Astrocyte (in vitro differentiated cells and primary cell): ENCODE data around the gene UBXN2A. TPM values are rescaled to one million over a fixed set of nuclear protein-coding genes. Genes with fewer than 3 reads are reported as not detected.

Source experiments
- DNase-seq: peaks from one replicate; pipeline ENCODE4 v3.0.0-alpha.2; 2010; ENCODE audit warnings: low read depth
- FAIRE-seq: peaks from 2 replicates; lab custom pipeline; 2011; peaks lifted over from hg19 to GRCh38; lab: Jason Lieb, UNC
- H2AFZ ChIP-seq: 2 replicates; pipeline ENCODE4 v1.6.0; 2012; ENCODE audit warnings: low read depth, low read length, inconsistent platforms
- H3K27ac ChIP-seq: 2 replicates; pipeline ENCODE4 v1.5.1; 2011; ENCODE audit warnings: low read depth, low read length, inconsistent platforms
- H3K27me3 ChIP-seq: 2 replicates; pipeline ENCODE4 v1.6.0; 2011; ENCODE audit warnings: low read length, inconsistent platforms; ENCODE audit not compliant: insufficient read depth
- H3K36me3 ChIP-seq: 2 replicates; pipeline ENCODE4 v1.5.1; 2011; ENCODE audit warnings: low read length, inconsistent platforms; ENCODE audit not compliant: insufficient read depth
- H3K4me1 ChIP-seq: 2 replicates; pipeline ENCODE4 v1.5.1; 2011; ENCODE audit warnings: low read length, inconsistent platforms; ENCODE audit not compliant: insufficient read depth
- H3K4me2 ChIP-seq: 2 replicates; pipeline ENCODE4 v1.6.0; 2012; ENCODE audit warnings: low read length, inconsistent platforms
- H3K4me3 ChIP-seq: 2 replicates; pipeline ENCODE4 v1.5.1; 2011; ENCODE audit warnings: low read depth, mild to moderate bottlenecking, low read length, inconsistent platforms; ENCODE audit not compliant: insufficient read depth
- H3K79me2 ChIP-seq: 2 replicates; pipeline ENCODE4 v1.6.0; 2012; ENCODE audit warnings: mild to moderate bottlenecking, low read length, inconsistent platforms; ENCODE audit not compliant: insufficient read depth
- H3K9ac ChIP-seq: 2 replicates; pipeline ENCODE4 v1.6.0; 2012; ENCODE audit warnings: mild to moderate bottlenecking, low read length, inconsistent platforms
- H3K9me3 ChIP-seq: 2 replicates; pipeline ENCODE4 v1.5.1; 2012; ENCODE audit warnings: low read depth, mild to moderate bottlenecking, low read length, inconsistent platforms; ENCODE audit not compliant: insufficient read depth
- H4K20me1 ChIP-seq: 2 replicates; pipeline ENCODE4 v1.6.0; 2012; ENCODE audit warnings: low read length, inconsistent platforms; ENCODE audit not compliant: insufficient read depth
- H3K27ac Mint-ChIP-seq: one replicate; pipeline ENCODE4 v1.8.0; 2021; ENCODE audit warnings: mild to moderate bottlenecking, mixed read lengths; ENCODE audit not compliant: unreplicated experiment
- H3K27me3 Mint-ChIP-seq: one replicate; pipeline ENCODE4 v1.8.0; 2021; ENCODE audit warnings: low read depth, mixed read lengths; ENCODE audit not compliant: unreplicated experiment
- H3K36me3 Mint-ChIP-seq: one replicate; pipeline ENCODE4 v1.8.0; 2021; ENCODE audit warnings: low read depth, mixed read lengths; ENCODE audit not compliant: unreplicated experiment
- H3K4me1 Mint-ChIP-seq: one replicate; pipeline ENCODE4 v1.8.0; 2021; ENCODE audit warnings: low read depth, mixed read lengths; ENCODE audit not compliant: unreplicated experiment
- H3K4me3 Mint-ChIP-seq: one replicate; pipeline ENCODE4 v1.8.0; 2021; ENCODE audit warnings: mild to moderate bottlenecking, moderate library complexity, mixed read lengths; ENCODE audit not compliant: unreplicated experiment
- H3K9me3 Mint-ChIP-seq: one replicate; pipeline ENCODE4 v1.8.0; 2021; ENCODE audit warnings: mild to moderate bottlenecking, mixed read lengths; ENCODE audit not compliant: unreplicated experiment
- EZH2 ChIP-seq: IDR thresholded peaks from 2 replicates; pipeline ENCODE4 v1.6.1; 2012; ENCODE audit warnings: mild to moderate bottlenecking, low read length, inconsistent platforms; ENCODE audit not compliant: insufficient read depth
- total RNA-seq: library from RNA; stranded (reverse); gene quantifications from 2 replicates; pipeline ENCODE4 v1.2.1, GENCODE V29; 2021
- TF ChIP-seq, protein P1 (sequence below): IDR thresholded peaks from 2 replicates; pipeline ENCODE4 v1.5.1; 2011; ENCODE audit warnings: low read depth, mild to moderate bottlenecking, inconsistent platforms, low read length, moderate library complexity; ENCODE audit not compliant: insufficient read depth

The UBXN2A gene
- total RNA-seq, 1 donor from 2014 or later: 22.2 TPM

DNA sequence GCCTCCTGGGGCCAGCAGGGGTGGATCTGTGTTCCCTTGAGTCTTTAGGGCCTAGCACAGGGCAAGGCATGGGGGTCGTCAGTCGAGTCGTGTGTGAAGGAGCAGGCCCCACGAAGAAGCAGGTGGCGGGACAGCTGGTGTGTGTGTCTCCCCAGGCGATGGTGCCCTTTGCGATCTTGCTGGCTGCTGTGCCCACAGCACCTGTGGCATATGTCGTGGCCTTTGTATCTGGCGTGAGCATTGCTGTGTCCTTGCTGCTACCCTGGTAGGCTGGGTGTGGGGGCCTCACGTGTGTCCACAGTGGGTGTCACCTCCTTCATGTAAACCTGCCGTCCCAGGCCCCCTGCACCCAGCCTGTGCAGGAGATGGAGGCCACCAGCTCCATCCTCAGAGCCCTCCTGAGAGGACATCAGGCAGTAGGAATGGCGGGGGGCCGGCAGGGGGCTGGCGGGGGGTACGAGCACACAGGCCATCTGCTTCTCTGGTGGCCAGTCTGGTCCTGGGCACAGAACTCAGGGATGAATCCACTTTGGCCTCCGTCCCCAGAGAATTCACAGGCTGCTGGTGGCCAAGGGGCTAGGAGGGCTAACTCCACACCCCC, 82.8 kb downstream of the UBXN2A start:
- Mint-ChIP-seq H3K4me3 (no peak overlapping the region), H3K4me1 (peaks cover 4% of the 10 kb centered on the region), H3K27me3 (no peaks in the 10 kb centered on the region), H3K27ac (no peak overlapping the region), H3K36me3 (peaks cover 10% of the 10 kb centered on the region), H3K9me3 (no peaks in the 10 kb centered on the region)
- Histone ChIP-seq H3K9me3 (no peaks in the 10 kb centered on the region), H3K9ac (no peak overlapping the region), H3K79me2 (no peaks in the 10 kb centered on the region), H3K36me3 (peaks cover 2% of the 10 kb centered on the region), H2AFZ (no peak overlapping the region), H3K4me1 (no peaks in the 10 kb centered on the region), H3K27me3 (no peaks in the 10 kb centered on the region), H3K27ac (no peak overlapping the region), H3K4me2 (no peak overlapping the region), H3K4me3 (no peak overlapping the region), H4K20me1 (no peaks in the 10 kb centered on the region)
- FAIRE-seq: no peak
- no peak for TF ChIP-seq EZH2
- TF ChIP-seq, protein P1, sequence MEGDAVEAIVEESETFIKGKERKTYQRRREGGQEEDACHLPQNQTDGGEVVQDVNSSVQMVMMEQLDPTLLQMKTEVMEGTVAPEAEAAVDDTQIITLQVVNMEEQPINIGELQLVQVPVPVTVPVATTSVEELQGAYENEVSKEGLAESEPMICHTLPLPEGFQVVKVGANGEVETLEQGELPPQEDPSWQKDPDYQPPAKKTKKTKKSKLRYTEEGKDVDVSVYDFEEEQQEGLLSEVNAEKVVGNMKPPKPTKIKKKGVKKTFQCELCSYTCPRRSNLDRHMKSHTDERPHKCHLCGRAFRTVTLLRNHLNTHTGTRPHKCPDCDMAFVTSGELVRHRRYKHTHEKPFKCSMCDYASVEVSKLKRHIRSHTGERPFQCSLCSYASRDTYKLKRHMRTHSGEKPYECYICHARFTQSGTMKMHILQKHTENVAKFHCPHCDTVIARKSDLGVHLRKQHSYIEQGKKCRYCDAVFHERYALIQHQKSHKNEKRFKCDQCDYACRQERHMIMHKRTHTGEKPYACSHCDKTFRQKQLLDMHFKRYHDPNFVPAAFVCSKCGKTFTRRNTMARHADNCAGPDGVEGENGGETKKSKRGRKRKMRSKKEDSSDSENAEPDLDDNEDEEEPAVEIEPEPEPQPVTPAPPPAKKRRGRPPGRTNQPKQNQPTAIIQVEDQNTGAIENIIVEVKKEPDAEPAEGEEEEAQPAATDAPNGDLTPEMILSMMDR: no peak
- no peak for DNase-seq

DNA sequence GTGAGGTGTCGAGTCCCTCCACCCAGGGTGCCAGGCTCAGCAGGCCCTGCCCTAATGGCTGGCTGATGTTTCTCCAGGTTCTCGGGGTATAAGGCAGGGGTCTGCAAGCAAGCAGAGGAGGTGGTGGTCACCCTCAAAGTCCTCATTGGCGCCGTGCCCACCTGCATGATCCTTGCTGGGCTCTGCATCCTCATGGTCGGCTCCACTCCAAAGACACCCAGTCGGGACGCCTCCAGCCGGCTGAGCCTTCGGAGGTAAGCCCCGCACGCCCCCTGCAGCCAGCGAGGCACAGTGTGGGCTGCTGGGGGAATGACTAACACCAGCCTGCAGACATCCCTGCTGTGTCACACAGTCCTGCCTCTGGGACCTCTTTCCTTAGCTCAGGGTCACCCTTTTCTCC, 83.8 kb downstream of the UBXN2A start:
- Histone ChIP-seq H3K9ac (no peak overlapping the region), H3K27me3 (no peaks in the 10 kb centered on the region), H3K79me2 (no peaks in the 10 kb centered on the region), H4K20me1 (no peaks in the 10 kb centered on the region), H3K27ac (no peak overlapping the region), H3K4me2 (no peak overlapping the region), H3K4me3 (no peak overlapping the region), H3K36me3 (peaks cover 5% of the 10 kb centered on the region), H3K4me1 (no peaks in the 10 kb centered on the region), H3K9me3 (no peaks in the 10 kb centered on the region), H2AFZ (no peak overlapping the region)
- Mint-ChIP-seq H3K9me3 (no peaks in the 10 kb centered on the region), H3K27me3 (no peaks in the 10 kb centered on the region), H3K4me3 (no peak overlapping the region), H3K36me3 (peaks cover 10% of the 10 kb centered on the region), H3K4me1 (peaks cover 4% of the 10 kb centered on the region), H3K27ac (no peak overlapping the region)
- TF ChIP-seq, protein P1: no peak
- no peak for TF ChIP-seq EZH2
- DNase-seq: peak; percentile 9
- FAIRE-seq: no peak

DNA sequence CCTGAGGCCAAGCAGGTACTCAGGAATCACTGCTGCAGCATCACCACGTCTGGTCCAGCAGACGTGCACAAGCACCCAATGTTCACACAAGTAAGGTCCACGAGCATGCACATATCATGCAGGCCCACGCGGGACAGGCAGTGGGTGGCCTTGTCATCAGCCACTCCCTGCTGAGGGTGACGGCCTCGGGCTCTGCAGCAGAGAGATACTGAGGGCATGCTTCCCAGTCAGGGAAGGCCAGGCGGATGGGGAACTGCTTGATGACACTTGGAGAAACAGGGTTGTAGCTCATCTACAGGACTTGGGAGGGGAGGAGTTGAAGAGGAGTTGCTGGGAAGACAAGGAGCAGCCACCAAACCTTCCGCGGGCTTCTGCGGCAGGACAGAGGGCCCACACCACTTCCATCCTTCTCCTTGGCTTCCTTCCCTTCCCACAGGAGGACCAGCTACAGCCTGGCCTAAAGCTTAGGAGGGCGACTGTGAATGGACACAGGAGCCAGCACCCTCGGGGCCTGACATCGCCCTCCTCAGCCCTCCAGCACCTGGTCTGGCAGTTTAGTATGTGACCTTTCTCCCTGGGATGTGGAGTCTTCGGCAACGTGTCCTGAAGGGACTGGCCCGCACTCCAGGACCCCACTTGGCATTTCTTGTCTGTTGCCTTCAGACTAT, 84.9 kb downstream of the UBXN2A start:
- no peaks in the 10 kb centered on the region for H3K9me3 ChIP-seq
- peaks cover 16% of the 10 kb centered on the region for H3K36me3 ChIP-seq
- no peak overlapping the region for H3K4me3 ChIP-seq
- Mint-ChIP-seq H3K9me3 (no peaks in the 10 kb centered on the region), H3K27ac (no peak overlapping the region), H3K27me3 (no peaks in the 10 kb centered on the region), H3K4me1 (peaks cover 4% of the 10 kb centered on the region), H3K4me3 (no peak overlapping the region), H3K36me3 (peaks cover 17% of the 10 kb centered on the region)
- H3K27ac ChIP-seq: no peak overlapping the region
- FAIRE-seq: no peak
- peaks cover 3% of the 10 kb centered on the region for H4K20me1 ChIP-seq
- no peak overlapping the region for H2AFZ ChIP-seq
- H3K9ac ChIP-seq: no peak overlapping the region
- TF ChIP-seq, protein P1: no peak
- TF ChIP-seq EZH2: no peak
- no peak overlapping the region for H3K4me2 ChIP-seq
- no peaks in the 10 kb centered on the region for H3K79me2 ChIP-seq
- DNase-seq: no peak
- H3K27me3 ChIP-seq: no peaks in the 10 kb centered on the region
- H3K4me1 ChIP-seq: no peaks in the 10 kb centered on the region
